Hypothalamus (tissue), 51 donors: ENCODE data around the gene TMEM154.

Source experiments
- DNase-seq, 51 donors: peaks; one replicate each; lab custom pipeline; 2025; lab: John Stamatoyannopoulos, UW

Gene TMEM154

GRCh38 chr4:152679414-152680281 is at the start of gene TMEM154:
TMEM154 (minus strand) TSS chr4:152679997; CDS start chr4:152679933, 64 bp downstream.
- peak in 42 of 51 donors; percentile 1 to 57 (median 24) for DNase-seq

GRCh38 chr4:152729466-152729865 is 49.7 kb upstream of the TMEM154 start:
- no peak for DNase-seq

GRCh38 chr4:152728343-152728742 is 48.5 kb upstream of the TMEM154 start:
- DNase-seq = no peak

GRCh38 chr4:152727784-152728183 is 48.0 kb upstream of the TMEM154 start:
- DNase-seq = no peak

- no peak for DNase-seq
These were observed 44.7 kb upstream of the TMEM154 start for GRCh38 chr4:152724494-152724893.

- no peak for DNase-seq
These were observed 43.4 kb upstream of the TMEM154 start for GRCh38 chr4:152723236-152723635.

- no peak for DNase-seq
These were observed 40.2 kb upstream of the TMEM154 start for GRCh38 chr4:152719801-152720556.

- DNase-seq = no peak
These were observed 39.5 kb upstream of the TMEM154 start for GRCh38 chr4:152719291-152719690.

- no peak for DNase-seq
These were observed 35.3 kb upstream of the TMEM154 start for GRCh38 chr4:152715076-152715475.

GRCh38 chr4:152713951-152714705 is 34.3 kb upstream of the TMEM154 start:
- DNase-seq = no peak

- peak in 1 of 51 donors; percentile 0 for DNase-seq
These were observed 30.1 kb upstream of the TMEM154 start for GRCh38 chr4:152709675-152710438.

GRCh38 chr4:152708796-152709195 is 29.0 kb upstream of the TMEM154 start:
- DNase-seq = no peak

- DNase-seq = no peak
These were observed 28.6 kb upstream of the TMEM154 start for GRCh38 chr4:152708361-152708760.

GRCh38 chr4:152707632-152708031 is 27.8 kb upstream of the TMEM154 start:
- DNase-seq = no peak

- DNase-seq = no peak
These were observed 26.1 kb upstream of the TMEM154 start for GRCh38 chr4:152705903-152706302.

- DNase-seq = no peak
These were observed 25.0 kb upstream of the TMEM154 start for GRCh38 chr4:152704788-152705187.

- peak in 1 of 51 donors; percentile 6 for DNase-seq
These were observed 20.4 kb upstream of the TMEM154 start for GRCh38 chr4:152700151-152700550.

- DNase-seq = no peak
These were observed 19.5 kb upstream of the TMEM154 start for GRCh38 chr4:152699313-152699712.

GRCh38 chr4:152698089-152698499 is 18.3 kb upstream of the TMEM154 start:
- DNase-seq = no peak
